ENCODE results near the gene EPB41L5. TPM values are rescaled to one million over a fixed set of nuclear protein-coding genes. Genes with fewer than 3 reads are reported as not detected.

The EPB41L5 gene
- total RNA-seq, 2 experiments from 2014 or later = 5.6 to 14.1 TPM

GRCh38 chr2:120110507-120110906, 97.6 kb downstream of the EPB41L5 start:
- intact Hi-C loops (cut with micrococcal nuclease; ENCODE audit: unreplicated experiment) = no loop called here
- Histone ChIP-seq H2AFZ (ENCODE audit: low read length) (no peak overlapping the region), H3K36me3 (ENCODE audit: insufficient read depth, low read length) (no peaks in the 10 kb centered on the region), H3K9me2 (ENCODE audit: insufficient read depth, low read length) (no peaks in the 10 kb centered on the region), H3K4me2 (ENCODE audit: low read length) (no peak overlapping the region), H3K4me3 (ENCODE audit: low read depth, low read length, poor library complexity, severe bottlenecking) (no peak overlapping the region), H3K4me1 (ENCODE audit: insufficient read depth, low read length, poor library complexity, severe bottlenecking) (peaks cover 17% of the 10 kb centered on the region), H3K27ac (ENCODE audit: low read depth, low read length, poor library complexity, severe bottlenecking) (no peak overlapping the region), H4K20me1 (ENCODE audit: insufficient read depth, low read length) (no peaks in the 10 kb centered on the region), H3K79me2 (ENCODE audit: insufficient read depth, low read depth, low read length) (no peaks in the 10 kb centered on the region), H3K9me3 (ENCODE audit: low read length) (no peaks in the 10 kb centered on the region)
- TF ChIP-seq EZH2phosphoT487 (IDR thresholded peaks at IDR 0.05; ENCODE audit: borderline replicate concordance, low read depth, low read length) (no peak), CTCF (conservative IDR thresholded peaks at IDR 0.05; ENCODE audit: low read length) (no peak)
- no TSS peak for BruUV-seq (replicated peaks)
- CTCF ChIA-PET (ENCODE audit: unreplicated experiment) = interaction anchor here (3.1 kb wide), 1 partner anchor 65 kb away, joined by 22 read pairs; no protein-coding TSS in a partner anchor
- POLR2A ChIA-PET = interaction anchor here (0.8 to 2.3 kb wide), 3 partner anchors 10 to 351 kb away, joined by 3 to 16 read pairs (median 3); partner anchors contain the start of gene PTPN4
- DNase-seq (ENCODE audit: low spot score) = no peak

- H3K4me3 ChIP-seq (ENCODE audit: low read depth, low read length, poor library complexity, severe bottlenecking) = no peak overlapping the region
- no TSS peak for BruUV-seq (replicated peaks)
- no peak overlapping the region for H3K4me2 ChIP-seq (ENCODE audit: low read length)
- H3K79me2 ChIP-seq (ENCODE audit: insufficient read depth, low read depth, low read length) = no peaks in the 10 kb centered on the region
- no peaks in the 10 kb centered on the region for H4K20me1 ChIP-seq (ENCODE audit: insufficient read depth, low read length)
- no peaks in the 10 kb centered on the region for H3K9me3 ChIP-seq (ENCODE audit: low read length)
- H2AFZ ChIP-seq (ENCODE audit: low read length) = no peak overlapping the region
- ChIA-PET CTCF (ENCODE audit: unreplicated experiment) (no interaction called here), POLR2A (interaction anchor here (0.6 kb wide), 1 partner anchor 118 kb away, joined by 3 read pairs; no protein-coding TSS in a partner anchor)
- DNase-seq (ENCODE audit: low spot score) = no peak
- H3K36me3 ChIP-seq (ENCODE audit: insufficient read depth, low read length) = no peaks in the 10 kb centered on the region
- TF ChIP-seq EZH2phosphoT487 (IDR thresholded peaks at IDR 0.05; ENCODE audit: borderline replicate concordance, low read depth, low read length) (no peak), CTCF (conservative IDR thresholded peaks at IDR 0.05; ENCODE audit: low read length) (no peak)
- intact Hi-C loops (cut with micrococcal nuclease; ENCODE audit: unreplicated experiment) = no loop called here
- no peak overlapping the region for H3K27ac ChIP-seq (ENCODE audit: low read depth, low read length, poor library complexity, severe bottlenecking)
- no peaks in the 10 kb centered on the region for H3K9me2 ChIP-seq (ENCODE audit: insufficient read depth, low read length)
- H3K4me1 ChIP-seq (ENCODE audit: insufficient read depth, low read length, poor library complexity, severe bottlenecking) = peaks cover 17% of the 10 kb centered on the region
Measured at GRCh38 chr2:120111193-120111592, 98.3 kb downstream of the EPB41L5 start.

GRCh38 chr2:120118018-120118417, 105.1 kb downstream of the EPB41L5 start:
- Histone ChIP-seq H3K9me3 (ENCODE audit: low read length) (no peaks in the 10 kb centered on the region), H3K9me2 (ENCODE audit: insufficient read depth, low read length) (no peaks in the 10 kb centered on the region), H3K27ac (ENCODE audit: low read depth, low read length, poor library complexity, severe bottlenecking) (no peak overlapping the region), H3K4me2 (ENCODE audit: low read length) (no peak overlapping the region), H3K4me1 (ENCODE audit: insufficient read depth, low read length, poor library complexity, severe bottlenecking) (no peaks in the 10 kb centered on the region), H2AFZ (ENCODE audit: low read length) (no peak overlapping the region), H3K79me2 (ENCODE audit: insufficient read depth, low read depth, low read length) (no peaks in the 10 kb centered on the region), H3K4me3 (ENCODE audit: low read depth, low read length, poor library complexity, severe bottlenecking) (no peak overlapping the region), H4K20me1 (ENCODE audit: insufficient read depth, low read length) (no peaks in the 10 kb centered on the region), H3K36me3 (ENCODE audit: insufficient read depth, low read length) (no peaks in the 10 kb centered on the region)
- TF ChIP-seq CTCF (conservative IDR thresholded peaks at IDR 0.05; ENCODE audit: low read length) (no peak), EZH2phosphoT487 (IDR thresholded peaks at IDR 0.05; ENCODE audit: borderline replicate concordance, low read depth, low read length) (no peak)
- no TSS peak for BruUV-seq (replicated peaks)
- intact Hi-C loops (cut with micrococcal nuclease; ENCODE audit: unreplicated experiment) = no loop called here
- ChIA-PET POLR2A (interaction anchor here (0.6 kb wide), 1 partner anchor 297 kb away, joined by 3 read pairs; no protein-coding TSS in a partner anchor), CTCF (ENCODE audit: unreplicated experiment) (no interaction called here)
- no peak for DNase-seq (ENCODE audit: low spot score)
